Superior temporal gyrus (tissue), 1 donor: ENCODE measurements around the gene TWIST2.

Source experiments
- DNase-seq: peaks from one replicate; pipeline ENCODE4 v3.0.0-alpha.2; 2016; ENCODE audit errors: extremely low spot score

TWIST2 gene

DNA sequence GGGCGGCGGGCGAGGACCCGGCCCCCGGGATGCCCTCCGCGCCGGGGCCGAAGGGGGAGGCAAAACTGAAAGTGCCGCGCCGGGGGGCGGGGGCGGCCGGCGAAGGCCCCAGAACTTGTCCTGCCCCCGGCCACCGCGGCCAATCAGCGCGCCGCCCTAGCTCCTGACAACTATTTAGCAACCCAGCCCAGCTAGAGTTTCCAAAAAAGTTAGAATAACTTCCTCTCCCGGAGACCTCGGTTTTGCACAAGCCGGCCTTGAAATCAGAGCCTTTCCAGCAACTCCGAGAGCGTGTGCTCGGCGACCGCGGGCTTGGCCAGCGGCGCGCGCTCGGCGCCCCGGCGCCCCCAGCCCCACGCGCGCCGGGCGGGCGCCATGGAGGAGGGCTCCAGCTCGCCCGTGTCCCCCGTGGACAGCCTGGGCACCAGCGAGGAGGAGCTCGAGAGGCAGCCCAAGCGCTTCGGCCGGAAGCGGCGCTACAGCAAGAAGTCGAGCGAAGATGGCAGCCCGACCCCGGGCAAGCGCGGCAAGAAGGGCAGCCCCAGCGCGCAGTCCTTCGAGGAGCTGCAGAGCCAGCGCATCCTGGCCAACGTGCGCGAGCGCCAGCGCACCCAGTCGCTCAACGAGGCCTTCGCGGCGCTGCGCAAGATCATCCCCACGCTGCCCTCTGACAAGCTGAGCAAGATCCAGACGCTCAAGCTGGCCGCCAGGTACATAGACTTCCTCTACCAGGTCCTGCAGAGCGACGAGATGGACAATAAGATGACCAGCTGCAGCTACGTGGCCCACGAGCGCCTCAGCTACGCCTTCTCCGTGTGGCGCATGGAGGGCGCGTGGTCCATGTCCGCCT is at the start of gene TWIST2:
TSS of gene TWIST2 (plus strand) at position 245 of the 850 bp plus-strand sequence. CDS start at position 376, 131 bp downstream.
- DNase-seq: no peak

DNA sequence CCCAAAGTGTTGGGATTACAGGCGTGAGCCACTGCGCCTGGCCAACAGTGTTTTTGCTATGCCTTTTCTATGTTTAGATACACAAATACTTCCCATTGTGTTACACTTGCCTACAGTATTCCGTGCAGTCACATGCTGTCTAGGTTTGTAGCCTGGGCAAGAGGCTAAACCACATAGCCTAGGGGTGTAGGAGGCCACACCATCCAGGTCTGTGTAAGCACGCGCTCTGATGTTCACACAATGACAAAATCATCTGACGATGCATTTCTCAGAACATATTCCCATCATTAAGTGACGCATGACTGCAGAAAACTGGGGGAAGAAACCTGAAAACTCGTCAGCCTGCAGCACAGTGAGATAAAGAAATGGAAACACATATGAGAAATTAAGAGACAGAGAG is 46.1 kb upstream of the TWIST2 start:
- no peak for DNase-seq

DNA sequence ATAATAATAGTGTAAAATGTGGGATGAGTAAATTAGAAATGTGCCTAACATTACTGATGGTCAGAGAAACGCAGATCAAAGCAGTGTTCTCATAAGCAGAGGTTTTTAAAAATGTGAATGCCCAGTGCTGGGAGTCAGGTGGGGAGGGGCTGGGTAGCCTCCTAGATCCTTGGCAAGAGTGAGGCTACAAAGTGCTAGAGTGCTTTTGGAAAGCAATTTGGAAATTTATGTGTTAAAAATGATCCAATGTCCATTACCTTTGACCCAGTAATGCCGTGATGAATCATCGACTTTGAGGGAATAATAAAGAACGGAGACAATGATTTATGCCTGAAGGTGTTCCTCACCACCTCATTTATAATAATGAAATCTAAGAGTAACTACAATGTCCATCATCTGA is 44.9 kb upstream of the TWIST2 start:
- DNase-seq: no peak

DNA sequence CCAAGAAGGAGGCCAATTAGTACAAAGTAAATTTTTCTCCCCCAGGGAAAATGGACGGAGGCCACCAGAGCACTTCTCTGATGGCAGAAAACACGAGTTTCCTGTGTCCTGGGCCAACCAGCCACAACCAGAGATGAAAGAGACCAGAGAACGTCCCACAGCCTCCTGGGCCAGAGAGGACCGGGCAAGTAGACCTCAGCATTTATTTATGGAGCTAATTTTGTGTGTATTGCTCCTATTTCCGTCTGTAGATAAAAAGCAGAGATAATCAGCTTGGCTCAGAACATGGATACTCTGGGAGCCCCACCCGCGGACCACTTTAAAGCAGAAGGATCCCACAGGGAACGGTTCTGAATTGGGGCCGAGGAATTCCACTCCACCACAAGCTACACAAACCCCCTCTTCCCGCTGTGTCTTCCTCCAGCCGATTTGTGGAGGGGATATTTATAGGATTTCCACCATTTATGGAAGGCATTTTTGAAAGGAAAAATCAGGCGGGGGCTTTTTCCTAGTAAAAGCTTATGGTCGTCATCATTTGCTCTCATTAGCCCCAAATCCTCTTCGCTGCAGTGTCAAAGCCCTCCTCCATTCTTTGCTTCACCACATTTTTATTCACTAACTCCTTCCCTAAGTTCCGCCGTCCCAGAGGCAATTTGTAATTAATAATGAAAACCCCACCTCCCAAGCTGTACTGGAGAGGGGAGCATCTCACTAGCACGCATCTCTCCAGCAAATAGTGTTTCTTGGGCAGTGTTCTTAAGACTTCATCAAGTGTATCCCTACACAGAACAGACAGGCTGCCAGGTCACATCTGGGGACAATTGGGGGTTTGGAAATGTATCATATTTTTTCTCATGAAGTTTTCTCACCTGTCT is 43.7 kb upstream of the TWIST2 start:
- DNase-seq: no peak

DNA sequence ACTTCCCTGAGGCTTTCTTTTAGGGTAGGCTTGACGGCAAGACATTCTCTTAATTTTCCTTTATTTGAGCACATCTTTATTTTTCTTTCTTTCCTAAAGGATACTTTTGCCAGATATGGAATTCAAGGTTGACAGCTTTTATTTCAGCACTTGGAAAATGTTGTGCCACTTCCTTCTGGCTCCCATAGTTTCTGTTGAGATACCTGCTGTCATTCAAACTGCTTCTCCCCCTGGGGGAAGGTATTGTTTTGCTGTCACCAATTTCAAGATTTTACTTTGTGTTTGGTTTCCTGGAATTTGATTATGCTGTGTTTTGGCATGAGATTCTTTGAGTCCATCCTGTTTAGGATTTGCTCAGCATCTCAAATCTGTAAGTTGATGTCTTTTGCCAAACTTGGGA is 39.1 kb upstream of the TWIST2 start:
- no peak for DNase-seq

DNA sequence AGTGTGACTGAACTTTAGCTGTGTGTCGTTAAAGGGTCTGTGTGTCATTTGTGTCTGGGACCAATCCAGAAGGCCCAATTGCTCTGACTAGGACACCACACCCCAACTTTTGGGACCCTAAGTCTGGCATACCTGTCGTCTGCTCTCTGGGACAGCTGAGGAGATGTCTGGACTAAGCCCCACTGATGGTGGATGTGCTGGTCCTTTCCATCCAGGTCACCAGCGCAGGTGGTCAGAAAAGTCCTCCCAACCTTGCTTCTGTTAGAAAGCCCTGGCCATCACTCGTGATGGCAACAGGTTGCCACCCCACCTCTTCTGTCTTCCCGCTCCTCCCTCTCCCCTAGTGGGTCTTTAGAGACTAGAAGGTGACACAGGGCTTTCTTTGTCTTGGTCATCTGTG is 37.6 kb upstream of the TWIST2 start:
- no peak for DNase-seq

DNA sequence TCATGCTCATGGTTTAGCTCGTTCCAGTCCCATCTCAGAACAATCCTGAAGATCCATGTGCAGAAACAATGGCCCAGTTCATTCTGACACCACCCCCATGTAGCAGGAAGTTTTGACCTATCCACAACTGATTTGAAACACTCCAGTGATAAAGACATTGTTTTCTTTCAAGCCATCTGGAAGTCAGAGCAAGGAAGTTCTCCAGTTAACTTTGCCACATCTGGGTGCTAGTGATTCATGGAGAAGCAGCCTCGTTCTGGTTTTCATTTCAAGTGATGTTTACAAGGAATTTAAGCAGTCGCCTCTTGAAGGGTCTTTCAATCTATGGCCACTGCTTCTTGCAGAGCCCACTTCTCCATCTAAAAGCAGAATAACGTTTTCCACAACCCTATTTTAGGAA is 36.6 kb upstream of the TWIST2 start:
- no peak for DNase-seq

DNA sequence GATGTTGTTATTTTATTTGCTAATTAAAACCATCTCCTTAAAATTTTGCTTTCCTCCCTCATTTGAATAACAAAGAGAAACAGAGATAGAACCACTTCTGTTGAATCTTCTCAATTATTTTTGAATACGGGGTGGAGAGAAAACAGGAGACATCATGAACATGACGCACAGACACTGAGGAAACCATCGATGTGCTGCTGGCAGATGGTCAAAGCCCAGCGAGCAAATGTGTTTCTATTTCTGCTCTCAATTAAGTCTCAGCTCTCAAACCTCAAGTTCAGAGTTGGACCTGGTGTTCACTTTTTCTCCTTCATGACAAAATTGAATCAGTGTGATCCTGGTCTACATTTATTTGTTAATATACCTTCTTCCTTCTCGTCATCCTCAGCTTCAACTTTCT is 36.1 kb upstream of the TWIST2 start:
- no peak for DNase-seq

DNA sequence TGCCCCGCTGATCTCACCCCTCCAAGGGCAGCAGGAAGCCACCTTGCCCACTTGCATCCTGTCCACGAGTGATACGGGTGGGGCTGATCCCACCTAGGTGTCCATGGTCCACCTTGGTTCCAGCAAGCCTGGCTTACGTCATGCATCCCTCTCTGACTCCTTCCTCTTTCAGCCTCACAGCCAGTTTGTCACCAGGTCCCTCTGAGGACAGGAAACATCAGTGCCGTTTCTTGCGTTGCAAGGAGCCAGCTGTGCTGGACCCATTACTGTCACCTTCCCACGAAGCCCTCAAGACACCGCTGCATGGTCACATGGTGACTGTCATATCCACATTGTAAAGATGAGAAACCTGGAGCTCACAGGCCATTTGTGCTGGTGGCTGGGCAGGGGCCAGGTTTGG is 34.8 kb upstream of the TWIST2 start:
- no peak for DNase-seq

DNA sequence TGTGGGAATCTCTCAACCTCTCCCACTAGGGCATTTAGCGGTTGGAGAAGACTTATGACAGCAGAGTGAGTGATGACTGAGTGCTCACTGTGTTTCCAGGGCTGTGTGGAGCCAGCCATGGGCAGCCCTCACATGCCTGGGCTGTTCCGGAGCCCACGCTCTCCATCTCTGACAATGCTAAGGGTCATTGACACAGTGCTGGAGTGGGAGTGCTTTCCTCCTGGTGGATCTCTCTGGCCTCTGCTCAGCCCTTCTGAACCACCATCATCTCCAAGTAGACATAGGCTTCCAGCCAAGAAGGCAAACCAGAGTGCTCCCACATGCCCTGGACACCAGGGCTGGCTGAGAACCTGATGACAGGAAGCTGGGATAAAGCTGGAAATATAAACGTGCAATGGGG is 33.1 kb upstream of the TWIST2 start:
- no peak for DNase-seq

DNA sequence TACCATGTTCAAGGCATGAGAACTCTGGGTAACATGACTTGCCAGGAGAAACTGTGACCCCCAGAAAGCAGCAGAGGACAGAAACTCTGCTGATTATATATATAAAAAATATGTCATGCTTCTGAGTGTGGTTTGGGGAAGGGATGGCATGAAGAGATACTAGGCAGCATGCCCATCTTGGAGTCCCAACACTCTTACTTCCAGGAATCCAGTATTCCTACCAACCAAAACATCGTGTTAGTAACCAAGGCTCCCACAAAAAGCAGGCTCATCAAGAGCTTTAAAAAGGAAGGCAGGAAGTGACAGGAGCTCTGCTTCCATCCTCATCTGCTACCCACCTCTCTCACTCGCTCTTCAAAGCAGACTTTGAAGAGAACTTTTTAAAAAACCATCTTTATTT is 31.6 kb upstream of the TWIST2 start:
- DNase-seq: no peak

DNA sequence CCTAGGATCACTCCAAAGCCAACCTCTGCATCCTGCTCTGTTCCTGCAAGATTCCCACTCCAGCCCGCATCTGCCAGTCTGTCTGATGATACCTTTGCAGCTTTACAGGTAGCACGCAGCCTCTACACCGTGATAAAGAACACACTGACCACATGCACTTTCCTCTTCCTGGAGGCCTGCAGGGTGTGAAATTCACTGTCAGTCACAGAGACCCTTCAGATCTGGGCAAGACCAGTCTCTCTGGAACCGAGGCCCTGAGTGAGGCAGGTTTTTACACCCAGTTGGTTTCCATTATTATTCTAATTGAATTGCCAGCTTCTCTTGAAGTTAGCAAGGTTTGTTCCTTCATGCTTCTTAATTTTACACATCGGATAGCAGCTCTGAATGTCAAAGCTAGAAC is 30.5 kb upstream of the TWIST2 start:
- no peak for DNase-seq

DNA sequence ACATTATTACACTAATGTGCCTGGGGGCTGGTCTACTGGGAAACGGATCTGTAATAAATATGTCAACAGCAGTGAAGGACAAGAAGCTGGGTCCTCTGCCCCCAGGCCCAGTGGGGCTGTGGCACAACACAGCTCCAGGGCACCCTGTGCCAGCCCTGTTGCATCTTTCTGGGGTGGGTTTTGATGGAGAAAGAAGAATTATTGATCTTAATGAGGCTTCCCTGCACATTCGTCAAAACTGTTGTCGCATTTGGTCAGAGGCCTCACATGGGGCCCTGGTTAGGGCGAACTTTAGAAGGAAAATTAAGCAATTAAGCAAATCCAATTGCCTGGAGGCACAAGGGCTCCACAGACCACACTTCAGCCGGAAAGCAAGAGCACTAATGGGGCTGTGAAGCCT is 30.0 kb upstream of the TWIST2 start:
- no peak for DNase-seq

DNA sequence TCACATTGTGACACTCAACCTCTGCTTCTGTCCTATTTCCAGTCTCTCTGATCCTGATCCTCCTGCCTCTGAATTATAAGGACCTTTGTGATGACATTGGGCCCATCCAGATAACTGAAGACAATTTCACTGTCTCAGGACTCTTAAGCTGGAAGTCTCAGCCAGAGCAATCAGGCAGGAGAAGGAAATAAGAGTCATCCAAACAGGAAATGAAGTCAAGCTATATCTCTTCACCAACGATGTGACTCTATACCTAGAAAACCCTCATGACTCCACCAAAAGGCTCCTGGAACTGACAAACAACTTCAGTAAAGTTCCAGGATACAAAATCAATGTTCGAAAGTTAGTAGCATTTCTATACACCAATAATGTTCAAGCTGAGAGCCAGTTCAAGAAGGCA is 29.3 kb upstream of the TWIST2 start:
- no peak for DNase-seq

DNA sequence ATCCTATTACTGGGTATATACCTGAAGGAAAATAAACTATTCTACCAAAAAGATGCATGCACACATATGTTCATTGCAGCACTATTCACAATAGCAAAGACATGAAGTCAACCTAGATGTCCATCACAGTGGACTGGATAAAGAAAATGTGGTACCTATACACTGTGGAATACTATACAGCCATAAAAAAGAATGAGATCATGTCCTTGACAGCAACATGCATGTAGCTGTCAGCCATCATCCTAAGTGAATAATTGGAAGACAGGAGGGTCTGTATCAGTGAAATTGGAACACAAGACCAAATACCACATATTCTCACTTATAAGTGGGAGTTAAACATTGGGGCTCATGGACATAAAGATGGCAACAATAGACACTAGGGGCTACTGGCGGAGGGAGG is 27.7 kb upstream of the TWIST2 start:
- no peak for DNase-seq

DNA sequence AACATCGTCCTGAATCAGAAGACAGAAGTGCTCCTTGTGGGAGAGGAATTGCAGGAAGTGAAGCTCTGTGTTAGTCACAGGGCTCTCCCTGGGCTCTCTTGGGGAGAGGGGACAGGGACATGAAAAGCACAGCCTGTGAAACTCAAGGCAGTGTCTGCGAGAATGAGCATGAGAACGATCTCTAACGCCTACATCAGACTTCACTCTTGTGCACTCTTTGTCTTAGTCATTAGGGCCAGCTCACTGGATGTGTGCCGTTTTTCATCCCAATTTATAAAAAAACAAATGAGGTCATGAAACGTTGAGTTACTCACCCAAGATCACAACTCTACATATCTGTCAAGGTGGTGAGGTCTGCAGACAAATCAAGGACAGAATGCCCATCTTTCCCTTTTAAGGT is 27.0 kb upstream of the TWIST2 start:
- DNase-seq: no peak

DNA sequence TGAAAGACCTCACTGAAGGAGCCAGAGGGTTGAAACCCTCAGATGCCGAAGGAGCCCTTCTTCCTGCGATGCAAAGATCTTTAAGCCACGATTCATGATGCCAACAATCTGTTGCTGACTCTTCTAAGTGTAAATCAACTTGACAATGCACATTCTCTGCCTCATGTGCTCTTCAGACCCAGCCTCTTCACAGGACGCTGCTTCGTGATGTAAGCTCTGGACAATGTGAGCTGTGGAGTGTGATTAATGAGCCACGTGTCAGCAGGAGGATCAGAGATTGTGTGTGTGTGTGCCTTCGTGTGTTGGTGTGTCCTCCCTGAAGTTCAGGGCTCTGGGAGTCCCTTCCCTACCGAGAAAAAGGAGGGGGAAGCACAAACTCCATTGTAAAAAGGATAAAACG is 26.5 kb upstream of the TWIST2 start:
- no peak for DNase-seq

DNA sequence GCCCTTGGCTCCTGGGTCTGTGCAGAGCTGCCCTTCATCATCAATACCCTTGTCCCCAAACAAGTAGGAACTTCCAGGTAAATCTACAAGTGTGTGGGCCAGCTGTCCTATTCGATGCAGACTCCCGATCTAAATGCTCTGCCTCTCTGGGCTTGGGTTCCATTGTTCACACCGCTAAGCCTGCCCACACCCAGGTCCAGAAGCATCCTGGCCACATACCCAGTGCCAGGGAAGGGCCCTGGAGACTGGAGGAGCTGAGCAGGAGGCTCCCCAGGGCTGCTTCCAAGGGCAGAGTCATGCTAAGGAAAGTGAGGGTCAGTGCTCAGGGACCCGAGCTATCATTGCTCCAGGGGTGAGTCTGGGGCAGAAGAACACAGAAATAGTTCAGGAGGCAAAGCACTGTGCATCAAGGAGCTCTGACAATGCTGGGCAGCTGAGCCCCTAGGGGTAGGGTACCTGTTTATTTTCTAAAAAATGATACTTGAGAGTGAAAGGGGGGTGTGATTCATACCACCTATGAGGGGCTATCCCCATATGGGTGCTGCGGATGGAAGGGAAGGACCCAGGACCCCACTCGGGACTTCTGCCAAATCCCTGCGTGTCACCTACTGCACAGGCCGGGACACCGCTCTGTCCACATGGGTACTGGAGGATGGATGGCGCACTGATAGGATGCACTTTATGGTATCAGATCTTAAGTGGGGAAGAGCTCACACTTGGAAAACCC is 25.8 kb upstream of the TWIST2 start:
- DNase-seq: no peak

DNA sequence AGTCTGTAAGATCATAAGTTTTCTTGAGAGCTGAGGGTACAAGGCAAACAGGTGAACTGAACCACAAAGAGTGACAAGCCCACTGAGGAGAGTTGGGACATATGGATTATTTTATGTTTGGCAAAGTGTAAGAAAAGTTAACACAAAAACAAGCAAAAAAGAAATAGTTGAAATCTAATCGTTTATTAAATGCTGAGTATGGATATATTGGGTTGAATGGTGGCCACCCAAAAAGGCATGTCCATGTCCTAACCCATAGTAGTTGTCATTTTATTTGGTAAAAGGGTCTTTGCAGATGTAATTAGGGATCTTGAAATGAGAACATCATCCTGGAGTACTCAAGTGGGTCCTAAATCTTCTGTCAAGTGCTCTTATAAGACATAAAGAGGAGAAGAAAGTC is 24.9 kb upstream of the TWIST2 start:
- DNase-seq: no peak

DNA sequence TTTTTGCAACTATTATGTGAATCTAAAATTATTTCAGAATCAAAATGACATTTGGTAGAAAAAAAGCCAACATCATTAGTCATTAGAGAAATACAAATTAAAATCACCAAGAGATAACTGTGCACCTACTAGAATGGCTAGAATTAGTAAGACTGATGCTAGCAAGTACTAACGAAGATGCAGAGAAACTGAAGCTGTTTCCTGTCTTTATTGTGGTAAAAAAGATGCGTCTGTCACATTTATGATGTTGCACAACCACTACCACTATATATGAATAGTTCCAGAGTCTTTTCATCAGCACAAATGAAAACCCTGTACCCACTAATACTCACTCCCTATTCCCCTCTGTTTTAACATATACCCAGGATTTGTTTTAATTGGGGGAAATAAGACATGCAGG is 16.7 kb upstream of the TWIST2 start:
- no peak for DNase-seq

DNA sequence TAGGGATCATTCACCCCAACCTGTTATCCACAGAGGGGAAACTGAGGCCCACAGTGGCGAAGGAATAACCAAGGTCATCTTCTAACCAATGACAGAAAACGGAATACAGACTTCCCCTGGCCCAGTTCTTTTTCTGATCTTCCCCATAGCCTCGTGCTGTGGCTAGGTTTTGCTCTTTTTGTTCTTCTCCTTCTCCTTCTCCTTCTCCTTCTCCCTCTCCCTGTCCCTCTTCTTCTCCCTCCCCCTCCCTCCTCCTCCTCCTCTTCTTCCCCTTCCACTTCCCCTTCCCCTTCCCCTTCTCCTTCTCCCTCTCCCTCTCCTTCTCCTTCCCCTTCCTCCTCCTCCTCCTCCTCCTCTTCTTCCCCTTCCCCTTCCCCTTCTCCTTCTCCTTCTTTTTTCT is 12.9 kb upstream of the TWIST2 start:
- DNase-seq: no peak

DNA sequence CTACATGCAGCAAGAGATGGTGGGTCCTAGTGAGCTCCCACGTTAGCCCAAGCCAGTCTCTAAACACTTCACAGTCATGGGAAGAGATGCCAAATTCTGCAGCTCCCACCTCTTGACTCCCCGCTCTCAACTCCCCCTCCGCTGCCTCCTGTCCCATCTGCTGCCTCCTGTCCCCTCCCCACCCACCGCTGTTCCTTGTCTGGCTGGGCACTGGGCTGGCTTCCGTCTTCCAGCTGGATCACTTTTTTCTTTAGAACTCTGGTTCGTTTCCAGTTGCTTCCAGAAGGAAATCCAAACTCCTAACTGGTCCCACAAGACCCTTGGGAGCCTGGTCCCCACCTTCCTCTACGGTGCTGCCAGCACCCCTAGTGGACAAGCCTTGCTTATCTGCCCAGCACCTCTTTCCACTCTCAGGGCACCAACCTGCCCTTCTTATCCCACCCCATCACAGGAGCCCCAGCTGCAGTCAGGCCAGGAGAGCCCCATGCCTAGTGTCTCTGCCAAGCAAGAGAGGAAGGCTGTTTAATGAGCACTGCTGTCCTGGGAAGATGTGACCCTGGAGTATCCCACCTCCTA is 12.1 kb upstream of the TWIST2 start:
- DNase-seq: no peak
